Measurements from ENCODE around the gene FFAR4.

FFAR4 gene

DNA sequence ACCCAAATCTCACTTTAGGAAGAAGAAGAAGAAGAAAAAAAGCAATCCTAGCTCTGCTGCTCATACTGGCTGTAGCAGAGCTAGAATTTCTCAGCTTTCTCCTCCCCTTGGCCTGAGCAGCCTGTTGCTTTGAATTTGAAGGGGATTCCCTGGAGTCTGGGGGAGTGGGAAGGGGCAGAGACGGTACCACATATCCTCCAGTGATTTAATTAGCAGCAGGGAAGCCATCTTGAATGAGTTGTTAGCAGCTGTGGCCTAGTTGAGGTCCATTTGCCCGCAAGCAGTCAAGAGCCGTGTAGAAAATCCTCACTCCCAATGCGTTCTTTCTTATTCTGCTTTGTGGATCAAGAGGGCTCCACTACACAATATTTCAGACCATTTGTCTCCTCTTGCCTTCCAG, 62.4 kb downstream of the FFAR4 start:
- DNase-seq (ENCODE audit: insufficient read length, low spot score) (no peak), FAIRE-seq (no peak)
- no peak for TF ChIP-seq POLR2A (IDR thresholded peaks at IDR 0.05; ENCODE audit: low read depth, low read length)

DNA sequence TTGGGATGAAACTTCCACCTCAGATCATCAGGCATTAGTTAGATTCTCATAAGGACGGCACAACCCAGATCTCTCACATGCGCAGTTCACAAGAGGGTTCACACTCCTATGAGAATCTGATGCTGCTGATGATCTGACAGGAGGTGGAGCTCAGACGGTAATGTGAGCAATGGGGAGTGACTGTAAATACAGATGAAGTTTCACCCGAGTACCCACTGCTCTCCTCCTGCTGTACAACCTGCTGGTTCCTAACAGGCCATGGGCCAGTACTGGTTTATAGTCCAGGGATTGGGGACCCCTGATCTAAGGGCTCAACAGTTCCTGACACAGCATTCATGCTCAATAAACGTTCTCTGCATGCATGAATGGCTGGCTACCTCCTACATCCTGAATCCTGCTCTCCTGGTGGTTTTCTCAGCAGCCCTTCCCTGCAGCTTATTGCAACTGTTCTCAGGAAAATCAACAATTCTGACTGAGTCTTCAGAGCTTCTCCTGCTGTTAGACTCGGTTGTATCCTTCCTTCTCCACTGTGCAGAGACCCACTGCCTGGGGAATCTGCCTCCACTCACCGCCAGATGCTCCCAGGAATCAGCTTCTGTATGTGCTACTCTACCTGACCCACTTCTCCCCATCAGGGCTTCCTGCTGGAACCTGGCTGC, 63.3 kb downstream of the FFAR4 start:
- FAIRE-seq (no peak), DNase-seq (ENCODE audit: insufficient read length, low spot score) (no peak)
- no peak for TF ChIP-seq POLR2A (IDR thresholded peaks at IDR 0.05; ENCODE audit: low read depth, low read length)

DNA sequence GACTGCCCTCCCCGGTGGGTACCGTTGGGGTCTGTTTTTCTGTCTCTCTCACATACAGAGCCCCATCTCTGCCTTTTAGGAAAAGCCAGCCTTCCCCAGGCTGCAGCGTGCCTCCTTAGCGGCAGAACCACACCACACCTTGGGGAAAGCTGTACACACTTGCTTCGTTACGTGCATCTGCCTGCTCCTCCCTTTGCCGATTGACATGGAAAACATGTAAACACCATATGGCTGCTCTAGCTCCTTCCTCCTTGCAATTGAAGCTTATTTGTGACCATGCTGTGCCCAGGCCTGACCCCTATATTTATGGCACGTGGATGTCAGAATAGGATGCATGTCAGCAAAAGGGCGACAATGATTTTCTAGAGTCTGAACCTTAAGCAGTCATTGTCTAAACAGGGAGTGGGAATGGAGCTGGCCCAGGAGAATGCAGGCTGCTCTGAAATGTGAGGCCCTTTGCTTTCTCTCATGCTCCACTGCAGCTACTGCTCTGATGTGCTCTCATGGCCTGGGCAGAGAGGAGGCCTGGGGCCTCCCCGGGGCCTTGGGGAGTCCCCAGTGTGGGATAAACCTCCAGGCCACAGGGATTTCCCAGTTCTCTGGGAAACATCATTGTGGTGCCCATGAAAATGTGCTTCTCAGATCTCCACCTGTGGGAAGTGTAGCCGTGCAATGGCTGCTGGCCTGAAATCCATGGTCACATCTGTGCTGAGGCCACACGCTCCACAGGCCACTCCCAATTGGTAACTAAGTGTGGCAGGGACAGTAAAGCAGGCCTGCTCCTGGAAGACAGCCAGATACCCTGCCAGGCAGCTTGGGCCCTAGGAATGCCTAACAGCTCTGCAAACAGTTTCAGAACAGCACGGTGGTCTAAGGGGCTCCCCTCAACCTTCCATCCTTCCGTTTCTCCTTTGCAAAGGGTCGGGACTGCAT, 64.4 kb downstream of the FFAR4 start:
- no peak for TF ChIP-seq POLR2A (IDR thresholded peaks at IDR 0.05; ENCODE audit: low read depth, low read length)
- DNase-seq (ENCODE audit: insufficient read length, low spot score) (no peak), FAIRE-seq (no peak)

Measured in H54 (cell line).